MM.1S (cell line): Measurements from ENCODE around the gene MB.

ENCODE experiments used
- CTCF ChIP-seq: fragments of 300-600 bp; sonication (generic); IDR thresholded peaks from 2 replicates; pipeline ENCODE4 v1.5.1; 2016; ENCODE audit warnings: antibody characterized with exemption, low read length, mixed read lengths
- EZH2 ChIP-seq: fragments of 300-600 bp; sonication (generic); optimal IDR thresholded peaks from 2 replicates; pipeline ENCODE3; 2017; ENCODE audit warnings: low read depth, mild to moderate bottlenecking, antibody characterized with exemption, low read length, mixed read lengths
- EZH2phosphoT487 ChIP-seq: fragments of 300-600 bp; sonication (generic); IDR thresholded peaks from 2 replicates; pipeline ENCODE4 v1.6.1; 2018; ENCODE audit warnings: antibody characterized with exemption, low read length

GRCh38 chr22:35642305-35642741, 25.2 kb upstream of the MB start:
- TF ChIP-seq CTCF: no peak
- TF ChIP-seq EZH2: no peak
- no peak for TF ChIP-seq EZH2phosphoT487
